ENCODE results near the gene DDX43. TPM values are rescaled to one million over a fixed set of nuclear protein-coding genes. Genes with fewer than 3 reads are reported as not detected.
A peak's percentile ranks its signal among the peaks of the same experiment; 100 is the strongest.
"Not testable (repeated sequence)": the region's sequence is repeated elsewhere in the genome, so short reads cannot be mapped to it uniquely, and the experiment has no call there.

Gene DDX43
- total RNA-seq, 6 experiments from 2014 or later, result not detected

GRCh38 chr6:73391675-73392074, 3.0 kb upstream of the DDX43 start:
- no peak for DNase-seq
- Mint-ChIP-seq H3K36me3 (ENCODE audit: low read depth) (no peaks in the 10 kb centered on the region), H3K4me1 (ENCODE audit: low read depth) (peaks cover 23% of the 10 kb centered on the region), H3K9me3 (no peaks in the 10 kb centered on the region), H3K4me3 (no peak overlapping the region), H3K27ac (no peak overlapping the region), H3K27me3 (ENCODE audit: insufficient read depth) (no peaks in the 10 kb centered on the region; the same call in 1 of the 2 replicates)
- no peak for TF ChIP-seq CTCF (IDR thresholded peaks at IDR 0.05)

GRCh38 chr6:73392188-73392587, 2.4 kb upstream of the DDX43 start:
- DNase-seq; H3K36me3 Mint-ChIP-seq (ENCODE audit: low read depth); H3K27ac Mint-ChIP-seq; H3K9me3 Mint-ChIP-seq; H3K27me3 Mint-ChIP-seq (ENCODE audit: insufficient read depth); H3K4me3 Mint-ChIP-seq: not testable (repeated sequence)
- H3K4me1 Mint-ChIP-seq (ENCODE audit: low read depth), result peaks cover 23% of the 10 kb centered on the region

- Mint-ChIP-seq H3K27ac (no peak overlapping the region), H3K27me3 (ENCODE audit: insufficient read depth) (no peaks in the 10 kb centered on the region; the same call in 1 of the 2 replicates), H3K4me3 (no peak overlapping the region), H3K4me1 (ENCODE audit: low read depth) (peaks cover 19% of the 10 kb centered on the region), H3K9me3 (no peaks in the 10 kb centered on the region), H3K36me3 (ENCODE audit: low read depth) (no peaks in the 10 kb centered on the region)
- no peak for TF ChIP-seq CTCF (IDR thresholded peaks at IDR 0.05)
- DNase-seq, result peak; percentile 38
These were observed 1.4 kb upstream of the DDX43 start for GRCh38 chr6:73393278-73393677.

- H3K4me3 Mint-ChIP-seq, result no peak overlapping the region
- H3K27ac Mint-ChIP-seq, result no peak overlapping the region
- H3K36me3 Mint-ChIP-seq (ENCODE audit: low read depth), result no peaks in the 10 kb centered on the region
- peaks cover 22% of the 10 kb centered on the region for H3K4me1 Mint-ChIP-seq (ENCODE audit: low read depth)
- H3K9me3 Mint-ChIP-seq, result no peaks in the 10 kb centered on the region
- no peak for DNase-seq
- H3K27me3 Mint-ChIP-seq (ENCODE audit: insufficient read depth), result no peaks in the 10 kb centered on the region; the same call in 1 of the 2 replicates
- no peak for TF ChIP-seq CTCF (IDR thresholded peaks at IDR 0.05)
These were observed 1.2 kb downstream of the DDX43 start for GRCh38 chr6:73395875-73396274.

GRCh38 chr6:73400656-73401055, 6.0 kb downstream of the DDX43 start:
- Mint-ChIP-seq H3K4me3 (no peak overlapping the region), H3K27me3 (ENCODE audit: insufficient read depth) (no peaks in the 10 kb centered on the region), H3K36me3 (ENCODE audit: low read depth) (no peaks in the 10 kb centered on the region), H3K27ac (no peak overlapping the region), H3K4me1 (ENCODE audit: low read depth) (peaks cover 14% of the 10 kb centered on the region), H3K9me3 (no peaks in the 10 kb centered on the region)
- DNase-seq, result no peak
- TF ChIP-seq CTCF (IDR thresholded peaks at IDR 0.05), result no peak

- no peaks in the 10 kb centered on the region for H3K4me1 Mint-ChIP-seq (ENCODE audit: low read depth)
These were observed 14.8 kb downstream of the DDX43 start for GRCh38 chr6:73409395-73409794.

More at GRCh38 chr6:73409395-73409794, 14.8 kb downstream of the DDX43 start:
- Mint-ChIP-seq H3K9me3 (no peaks in the 10 kb centered on the region), H3K36me3 (ENCODE audit: low read depth) (no peaks in the 10 kb centered on the region), H3K27ac (no peak overlapping the region), H3K27me3 (ENCODE audit: insufficient read depth) (no peaks in the 10 kb centered on the region), H3K4me3 (no peak overlapping the region)
- TF ChIP-seq CTCF (IDR thresholded peaks at IDR 0.05), result no peak
- DNase-seq, result no peak

Measured in HFFc6 (cell line).